Liver (tissue), 3 donors: Measurements from ENCODE around the gene KRT27.

Experiments used
- CTCF ChIP-seq: fragments of 150-350 bp; IDR thresholded peaks from 2 replicates; pipeline ENCODE4 v1.5.1; 2017; ENCODE audit warnings: improper control_type of control experiment, low read depth, low read length; ENCODE audit not compliant: missing input control
- EGR1 ChIP-seq, 2 donors: IDR thresholded peaks; 2 replicates each; pipeline ENCODE4 v1.6.1; 2016 to 2018; ENCODE audit warnings: antibody characterized with exemption in 2 of 2, low read depth in 2 of 2
- FOXA1 ChIP-seq: IDR thresholded peaks from 2 replicates; pipeline ENCODE4 v1.6.1; 2016; ENCODE audit warnings: antibody characterized with exemption
- GABPA ChIP-seq, 2 donors: IDR thresholded peaks in 1 of 2; conservative IDR thresholded peaks in 1 of 2; 2 replicates each; pipeline ENCODE4 v1.6.1; 2016; ENCODE audit warnings: antibody characterized with exemption in 2 of 2, mild to moderate bottlenecking in 1 of 2, moderate library complexity in 1 of 2
- HNF4G ChIP-seq: IDR thresholded peaks from 2 replicates; pipeline ENCODE4 v1.6.1; 2016; ENCODE audit warnings: antibody characterized with exemption
- JUND ChIP-seq, 2 donors: IDR thresholded peaks; 2 replicates each; pipeline ENCODE4 v1.6.1; 2016; ENCODE audit warnings: antibody characterized with exemption in 2 of 2
- NR2F2 ChIP-seq: IDR thresholded peaks from 2 replicates; pipeline ENCODE4 v1.6.1; 2016; ENCODE audit warnings: antibody characterized with exemption
- RAD21 ChIP-seq, 2 donors: IDR thresholded peaks; 2 replicates each; pipeline ENCODE4 v1.6.1; 2016; ENCODE audit warnings: antibody characterized with exemption in 2 of 2, mild to moderate bottlenecking in 2 of 2
- SP1 ChIP-seq: IDR thresholded peaks from 2 replicates; pipeline ENCODE4 v1.6.1; 2018; ENCODE audit warnings: antibody characterized with exemption, mild to moderate bottlenecking
- TAF1 ChIP-seq: conservative IDR thresholded peaks from 2 replicates; pipeline ENCODE4 v1.6.1; 2016; ENCODE audit warnings: antibody characterized with exemption, mild to moderate bottlenecking
- YY1 ChIP-seq: IDR thresholded peaks from 2 replicates; pipeline ENCODE4 v1.6.1; 2016; ENCODE audit warnings: antibody characterized with exemption, mild to moderate bottlenecking
- TF ChIP-seq, protein P1 (sequence below): IDR thresholded peaks from 2 replicates; pipeline ENCODE4 v1.6.1; 2016; ENCODE audit warnings: antibody characterized with exemption, mild to moderate bottlenecking
- TF ChIP-seq, protein P2 (sequence below): IDR thresholded peaks from 2 replicates; pipeline ENCODE4 v1.6.1; 2016; ENCODE audit warnings: antibody characterized with exemption
- donor health status: healthy.
- donor health status: healthy.

DNA sequence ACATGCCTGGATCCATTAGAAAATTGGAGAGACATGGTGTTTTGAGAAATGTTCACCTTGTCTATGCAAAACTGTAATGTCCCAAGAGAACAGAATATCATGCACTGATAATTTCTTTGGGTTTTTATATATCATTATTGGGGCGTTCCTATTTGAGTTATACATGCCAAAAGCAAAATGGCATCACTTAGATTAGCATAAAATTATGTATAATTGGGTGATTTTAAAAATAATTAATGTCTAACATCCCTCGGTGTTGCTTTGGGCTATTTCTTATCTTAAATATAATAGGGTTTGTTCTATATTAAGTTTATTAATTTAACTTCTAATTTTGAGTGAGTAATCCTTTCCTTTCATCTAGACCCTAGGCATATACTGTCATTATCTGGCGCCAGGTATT lies 17.5 kb upstream of the KRT27 start, which contains the start of gene KRT28:
- no peak for TF ChIP-seq CTCF
- no peak for TF ChIP-seq EGR1 (IDR thresholded peaks at IDR 0.05; ENCODE audit: low read depth in 2 of 2)
- no peak for TF ChIP-seq JUND (IDR thresholded peaks at IDR 0.05)
- TF ChIP-seq SP1, result no peak
- TF ChIP-seq GABPA (IDR thresholded peaks at IDR 0.05 in 1 of 2, conservative IDR thresholded peaks at IDR 0.05 in 1 of 2), result no peak
- TF ChIP-seq, protein P1, sequence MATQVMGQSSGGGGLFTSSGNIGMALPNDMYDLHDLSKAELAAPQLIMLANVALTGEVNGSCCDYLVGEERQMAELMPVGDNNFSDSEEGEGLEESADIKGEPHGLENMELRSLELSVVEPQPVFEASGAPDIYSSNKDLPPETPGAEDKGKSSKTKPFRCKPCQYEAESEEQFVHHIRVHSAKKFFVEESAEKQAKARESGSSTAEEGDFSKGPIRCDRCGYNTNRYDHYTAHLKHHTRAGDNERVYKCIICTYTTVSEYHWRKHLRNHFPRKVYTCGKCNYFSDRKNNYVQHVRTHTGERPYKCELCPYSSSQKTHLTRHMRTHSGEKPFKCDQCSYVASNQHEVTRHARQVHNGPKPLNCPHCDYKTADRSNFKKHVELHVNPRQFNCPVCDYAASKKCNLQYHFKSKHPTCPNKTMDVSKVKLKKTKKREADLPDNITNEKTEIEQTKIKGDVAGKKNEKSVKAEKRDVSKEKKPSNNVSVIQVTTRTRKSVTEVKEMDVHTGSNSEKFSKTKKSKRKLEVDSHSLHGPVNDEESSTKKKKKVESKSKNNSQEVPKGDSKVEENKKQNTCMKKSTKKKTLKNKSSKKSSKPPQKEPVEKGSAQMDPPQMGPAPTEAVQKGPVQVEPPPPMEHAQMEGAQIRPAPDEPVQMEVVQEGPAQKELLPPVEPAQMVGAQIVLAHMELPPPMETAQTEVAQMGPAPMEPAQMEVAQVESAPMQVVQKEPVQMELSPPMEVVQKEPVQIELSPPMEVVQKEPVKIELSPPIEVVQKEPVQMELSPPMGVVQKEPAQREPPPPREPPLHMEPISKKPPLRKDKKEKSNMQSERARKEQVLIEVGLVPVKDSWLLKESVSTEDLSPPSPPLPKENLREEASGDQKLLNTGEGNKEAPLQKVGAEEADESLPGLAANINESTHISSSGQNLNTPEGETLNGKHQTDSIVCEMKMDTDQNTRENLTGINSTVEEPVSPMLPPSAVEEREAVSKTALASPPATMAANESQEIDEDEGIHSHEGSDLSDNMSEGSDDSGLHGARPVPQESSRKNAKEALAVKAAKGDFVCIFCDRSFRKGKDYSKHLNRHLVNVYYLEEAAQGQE, result no peak
- TF ChIP-seq YY1, result no peak
- no peak for TF ChIP-seq RAD21 (IDR thresholded peaks at IDR 0.05)
- TF ChIP-seq TAF1, result no peak
- TF ChIP-seq, protein P2, sequence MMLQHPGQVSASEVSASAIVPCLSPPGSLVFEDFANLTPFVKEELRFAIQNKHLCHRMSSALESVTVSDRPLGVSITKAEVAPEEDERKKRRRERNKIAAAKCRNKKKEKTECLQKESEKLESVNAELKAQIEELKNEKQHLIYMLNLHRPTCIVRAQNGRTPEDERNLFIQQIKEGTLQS, result no peak
- no peak for TF ChIP-seq FOXA1
- TF ChIP-seq NR2F2, result no peak
- TF ChIP-seq HNF4G, result no peak
